MCF 10A (cell line): Measurements from ENCODE around the gene VCL. TPM values are rescaled to one million over a fixed set of nuclear protein-coding genes. Genes with fewer than 3 reads are reported as not detected.
"Not testable (repeated sequence)": the region's sequence is repeated elsewhere in the genome, so short reads cannot be mapped to it uniquely, and the experiment has no call there.

Experiments used
- BruUV-seq: library from RNA; stranded (reverse); fragments of 400-500 nt; replicated peaks from 2 replicates; lab custom pipeline; 2021; lab: Mats Ljungman, UMichigan
- CTCF ChIA-PET: fragments of 300-600 bp; sonication (Branson Sonifier 250); formaldehyde crosslinking; extraction: SDS; loops from one replicate; lab custom pipeline; 2021; ENCODE audit warnings: antibody characterized with exemption, inconsistent platforms; lab: Yijun Ruan, JAX
- POLR2A ChIA-PET: fragments of 300-600, 350-650 bp; sonication (Branson Sonifier 250); formaldehyde crosslinking; extraction: SDS; loops from one replicate; lab custom pipeline; 2020; ENCODE audit warnings: antibody characterized with exemption, inconsistent platforms; lab: Yijun Ruan, JAX
- DNase-seq: peaks from one replicate; pipeline ENCODE4 v3.0.0-alpha.2; 2018; ENCODE audit not compliant: unreplicated experiment
- H3K27ac Mint-ChIP-seq: one replicate; pipeline ENCODE4 v1.8.0; 2022; ENCODE audit warnings: mild to moderate bottlenecking, low read depth, mixed read lengths; ENCODE audit not compliant: unreplicated experiment
- H3K27me3 Mint-ChIP-seq: one replicate; pipeline ENCODE4 v1.8.0; 2022; ENCODE audit warnings: mixed read lengths; ENCODE audit not compliant: insufficient read depth, unreplicated experiment
- H3K36me3 Mint-ChIP-seq: one replicate; pipeline ENCODE4 v1.8.0; 2022; ENCODE audit warnings: mild to moderate bottlenecking, moderate library complexity, mixed read lengths; ENCODE audit not compliant: insufficient read depth, unreplicated experiment
- H3K4me1 Mint-ChIP-seq: one replicate; pipeline ENCODE4 v1.8.0; 2022; ENCODE audit warnings: mixed read lengths; ENCODE audit not compliant: insufficient read depth, unreplicated experiment
- H3K4me3 Mint-ChIP-seq: one replicate; pipeline ENCODE4 v1.8.0; 2022; ENCODE audit warnings: mild to moderate bottlenecking, moderate library complexity, mixed read lengths; ENCODE audit not compliant: unreplicated experiment
- H3K9me3 Mint-ChIP-seq: one replicate; pipeline ENCODE4 v1.8.0; 2022; ENCODE audit warnings: mixed read lengths; ENCODE audit not compliant: unreplicated experiment
- intact Hi-C: fragments of 100-400 bp; cut with micrococcal nuclease; formaldehyde crosslinking; loops from 2 replicates; pipeline ENCODE4 v1.14.1; 2022
- total RNA-seq: library from RNA; stranded (reverse); gene quantifications from 2 replicates; pipeline ENCODE4 v1.2.3, GENCODE V29; 2022
- TF ChIP-seq, protein P1 (sequence below): fragments of 200-600 bp; IDR thresholded peaks from one replicate; pipeline ENCODE4 v1.8.0; 2022; ENCODE audit warnings: antibody characterized with exemption, mild to moderate bottlenecking; ENCODE audit not compliant: unreplicated experiment

The VCL gene
- total RNA-seq, 1 experiment from 2014 or later = 90.2 TPM

- no peak for DNase-seq
- ChIA-PET CTCF (no interaction called here), POLR2A (interaction anchor here (0.9 kb wide), 1 partner anchor 9 kb away, joined by 3 read pairs; no protein-coding TSS in a partner anchor)
- intact Hi-C loops = no loop called here
- Mint-ChIP-seq H3K4me1 (peaks cover 19% of the 10 kb centered on the region), H3K9me3 (peaks cover 12% of the 10 kb centered on the region), H3K36me3 (peaks cover 29% of the 10 kb centered on the region), H3K27me3 (no peaks in the 10 kb centered on the region), H3K4me3 (no peak overlapping the region), H3K27ac (peak overlapping the region; percentile 35)
- no TSS peak for BruUV-seq
- TF ChIP-seq, protein P1, sequence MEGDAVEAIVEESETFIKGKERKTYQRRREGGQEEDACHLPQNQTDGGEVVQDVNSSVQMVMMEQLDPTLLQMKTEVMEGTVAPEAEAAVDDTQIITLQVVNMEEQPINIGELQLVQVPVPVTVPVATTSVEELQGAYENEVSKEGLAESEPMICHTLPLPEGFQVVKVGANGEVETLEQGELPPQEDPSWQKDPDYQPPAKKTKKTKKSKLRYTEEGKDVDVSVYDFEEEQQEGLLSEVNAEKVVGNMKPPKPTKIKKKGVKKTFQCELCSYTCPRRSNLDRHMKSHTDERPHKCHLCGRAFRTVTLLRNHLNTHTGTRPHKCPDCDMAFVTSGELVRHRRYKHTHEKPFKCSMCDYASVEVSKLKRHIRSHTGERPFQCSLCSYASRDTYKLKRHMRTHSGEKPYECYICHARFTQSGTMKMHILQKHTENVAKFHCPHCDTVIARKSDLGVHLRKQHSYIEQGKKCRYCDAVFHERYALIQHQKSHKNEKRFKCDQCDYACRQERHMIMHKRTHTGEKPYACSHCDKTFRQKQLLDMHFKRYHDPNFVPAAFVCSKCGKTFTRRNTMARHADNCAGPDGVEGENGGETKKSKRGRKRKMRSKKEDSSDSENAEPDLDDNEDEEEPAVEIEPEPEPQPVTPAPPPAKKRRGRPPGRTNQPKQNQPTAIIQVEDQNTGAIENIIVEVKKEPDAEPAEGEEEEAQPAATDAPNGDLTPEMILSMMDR = no peak
Measured at GRCh38 chr10:74061104-74061503, 63.2 kb downstream of the VCL start.

DNA sequence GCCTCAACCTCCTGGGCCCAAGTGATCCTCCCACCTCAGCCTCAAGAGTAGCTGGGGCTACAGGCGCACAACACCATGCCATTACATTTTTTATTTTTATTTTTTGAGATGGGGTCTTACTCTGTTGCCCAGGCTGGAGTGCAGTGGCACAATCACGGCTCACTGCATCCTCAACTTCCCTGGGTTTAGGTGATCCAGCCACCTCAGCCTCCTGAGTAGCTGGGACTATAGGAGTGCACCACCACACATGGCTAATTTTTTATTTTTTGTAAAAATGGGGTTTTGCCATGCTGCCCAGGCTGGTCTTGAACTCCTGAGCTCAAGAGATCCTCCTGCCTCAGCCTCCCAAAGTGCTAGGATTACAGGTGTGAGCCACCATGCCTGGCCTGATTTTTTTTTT, 64.1 kb downstream of the VCL start:
- H3K4me3 Mint-ChIP-seq, H3K27ac Mint-ChIP-seq, intact Hi-C loops, POLR2A ChIA-PET, H3K27me3 Mint-ChIP-seq, BruUV-seq, DNase-seq: not testable (repeated sequence)
- Mint-ChIP-seq H3K4me1 (peaks cover 12% of the 10 kb centered on the region), H3K36me3 (peaks cover 36% of the 10 kb centered on the region), H3K9me3 (peaks cover 12% of the 10 kb centered on the region)
- CTCF ChIA-PET = interaction anchor here (0.6 kb wide), 1 partner anchor 49 kb away, joined by 3 read pairs; no protein-coding TSS in a partner anchor

DNA sequence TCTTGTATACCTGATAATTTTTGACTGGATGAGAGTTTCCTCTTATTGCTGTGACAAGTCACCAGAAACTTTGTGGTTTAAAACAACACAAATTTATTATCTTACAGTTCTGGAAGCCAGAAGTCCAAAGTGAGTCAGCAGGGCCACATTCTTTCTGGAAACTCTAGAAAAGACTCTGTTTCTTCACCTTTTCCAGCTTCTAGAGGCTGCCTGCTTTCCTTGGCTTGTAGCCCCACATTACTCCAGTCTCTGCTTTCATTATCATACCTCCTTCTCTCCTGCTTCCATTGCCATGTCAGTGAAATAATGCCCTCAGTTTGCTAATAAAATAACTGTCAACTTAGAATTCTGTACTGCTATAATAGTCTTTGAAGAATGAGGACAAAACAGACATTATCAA, 65.3 kb downstream of the VCL start:
- H3K4me1 Mint-ChIP-seq = peaks cover 13% of the 10 kb centered on the region
- H3K4me3 Mint-ChIP-seq = no peak overlapping the region
- DNase-seq = no peak
- H3K27ac Mint-ChIP-seq = no peak overlapping the region
- intact Hi-C loops = no loop called here
- CTCF ChIA-PET = no interaction called here
- peaks cover 12% of the 10 kb centered on the region for H3K9me3 Mint-ChIP-seq
- H3K27me3 Mint-ChIP-seq = no peaks in the 10 kb centered on the region
- peaks cover 36% of the 10 kb centered on the region for H3K36me3 Mint-ChIP-seq
- TF ChIP-seq, protein P1 = no peak
- POLR2A ChIA-PET = no interaction called here
- no TSS peak for BruUV-seq

- Mint-ChIP-seq H3K9me3 (peaks cover 12% of the 10 kb centered on the region), H3K4me3 (no peak overlapping the region), H3K27ac (peak overlapping the region; percentile 63), H3K4me1 (peaks cover 6% of the 10 kb centered on the region), H3K36me3 (peaks cover 37% of the 10 kb centered on the region), H3K27me3 (no peaks in the 10 kb centered on the region)
- CTCF ChIA-PET = no interaction called here
- TF ChIP-seq, protein P1 = no peak
- intact Hi-C loops = no loop called here
- POLR2A ChIA-PET = interaction anchor here (1.0 kb wide), 1 partner anchor 12 kb away, joined by 4 read pairs; no protein-coding TSS in a partner anchor
- BruUV-seq = no TSS peak
- no peak for DNase-seq
Measured at GRCh38 chr10:74067373-74068352, 69.7 kb downstream of the VCL start.
